ENCODE measurements around the gene WFIKKN2. TPM values are rescaled to one million over a fixed set of nuclear protein-coding genes. Genes with fewer than 3 reads are reported as not detected.

WFIKKN2 gene
- total and polyA plus RNA-seq, 2 of the 13 experiments (the other 11 are each of a cell fraction or from before 2014, with no cell fraction given): not detected

- TF ChIP-seq ZGPAT (CRISPR knock-in tag; IDR thresholded peaks at IDR 0.05): peak; percentile 81
- no peak; the same call in 1 of the 2 replicates for TF ChIP-seq ELF4 (CRISPR knock-in tag; IDR thresholded peaks at IDR 0.05; ENCODE audit: borderline replicate concordance)
- TF ChIP-seq ATF7-NPFF (CRISPR knock-in tag; IDR thresholded peaks at IDR 0.05; ENCODE audit: low read depth): peak; percentile 95
- peak; percentile 68; the same call in 1 of the 2 replicates for TF ChIP-seq HNF4G (IDR thresholded peaks at IDR 0.05; ENCODE audit: borderline replicate concordance, low read depth, low read length)
- TF ChIP-seq HNF4G (CRISPR knock-in tag; IDR thresholded peaks at IDR 0.05; ENCODE audit: borderline replicate concordance, low read depth): no peak
- no peak; the same call in 1 of the 2 replicates for TF ChIP-seq DNMT3B (CRISPR knock-in tag; conservative IDR thresholded peaks at IDR 0.05)
- 0 out of 2 replicates have a peak, but pooled peaks have one; percentile 70 for TF ChIP-seq ZNF354B (CRISPR knock-in tag; IDR thresholded peaks at IDR 0.05)
- no peak for TF ChIP-seq CEBPZ (IDR thresholded peaks at IDR 0.05; ENCODE audit: low read length)
- TF ChIP-seq SETDB1 (CRISPR knock-in tag; IDR thresholded peaks at IDR 0.05; ENCODE audit: borderline replicate concordance): no peak
- TF ChIP-seq ZNF567 (CRISPR knock-in tag; IDR thresholded peaks at IDR 0.05; ENCODE audit: borderline replicate concordance): no peak
- no peak for TF ChIP-seq XRCC5 (optimal IDR thresholded peaks at IDR 0.05; ENCODE audit: low read length)
- peak; percentile 13; the same call in 1 of the 2 replicates for TF ChIP-seq ZNF670 (CRISPR knock-in tag; IDR thresholded peaks at IDR 0.05; ENCODE audit: borderline replicate concordance)
- peak; percentile 66 for TF ChIP-seq ZKSCAN1 (IDR thresholded peaks at IDR 0.05; ENCODE audit: low read length)
- TF ChIP-seq JUN (CRISPR knock-in tag; IDR thresholded peaks at IDR 0.05): no peak; the same call in 1 of the 2 replicates
- no peak for TF ChIP-seq ATM (IDR thresholded peaks at IDR 0.05; ENCODE audit: borderline replicate concordance)
- TF ChIP-seq ZSCAN31 (CRISPR knock-in tag; IDR thresholded peaks at IDR 0.05; ENCODE audit: low read depth): peak; percentile 98; the same call in 1 of the 2 replicates
- TF ChIP-seq ATF4 (CRISPR knock-in tag; IDR thresholded peaks at IDR 0.05): no peak; a peak in 1 of 4 replicates
- TF ChIP-seq ZBTB34 (CRISPR knock-in tag; IDR thresholded peaks at IDR 0.05): peak; percentile 44; the same call in 1 of the 2 replicates
- peak; percentile 91; the same call in 1 of the 2 replicates for TF ChIP-seq ZNF564 (CRISPR knock-in tag; IDR thresholded peaks at IDR 0.05)
- TF ChIP-seq ZFY (CRISPR knock-in tag; IDR thresholded peaks at IDR 0.05): peak; percentile 77
- TF ChIP-seq ZNF326 (CRISPR knock-in tag; IDR thresholded peaks at IDR 0.05; ENCODE audit: borderline replicate concordance): no peak
- TF ChIP-seq SIN3B (IDR thresholded peaks at IDR 0.05; ENCODE audit: low read length): peak; percentile 61
Measured at GRCh38 chr17:50866261-50866949, 31.0 kb downstream of the WFIKKN2 start, which contains the start of gene TOB1 (continued).
